ENCODE measurements around the gene DNAJC5.

DNA sequence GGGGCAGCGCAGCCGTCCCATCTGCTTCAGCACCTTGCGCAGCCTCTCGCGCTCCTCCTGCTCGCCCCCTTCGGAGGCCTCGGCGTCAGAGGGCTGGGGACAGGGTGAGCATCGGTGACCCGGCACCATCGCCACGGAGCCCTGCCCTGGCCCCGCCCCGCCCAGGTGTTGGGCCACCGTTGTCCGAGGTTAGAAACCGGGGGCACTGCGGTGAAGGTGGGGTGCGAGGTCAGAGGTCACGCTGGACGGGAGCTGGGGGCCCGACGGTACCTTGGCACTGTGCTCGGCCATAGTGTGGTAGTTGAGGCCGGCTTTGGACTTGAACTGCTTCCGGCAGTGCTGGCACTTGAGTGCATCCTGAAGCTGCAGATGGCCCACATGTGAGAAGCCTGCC, 68.4 kb downstream of the DNAJC5 start:
- no peak for TF ChIP-seq POLR2A (IDR thresholded peaks at IDR 0.05)
- TF ChIP-seq, protein P1, sequence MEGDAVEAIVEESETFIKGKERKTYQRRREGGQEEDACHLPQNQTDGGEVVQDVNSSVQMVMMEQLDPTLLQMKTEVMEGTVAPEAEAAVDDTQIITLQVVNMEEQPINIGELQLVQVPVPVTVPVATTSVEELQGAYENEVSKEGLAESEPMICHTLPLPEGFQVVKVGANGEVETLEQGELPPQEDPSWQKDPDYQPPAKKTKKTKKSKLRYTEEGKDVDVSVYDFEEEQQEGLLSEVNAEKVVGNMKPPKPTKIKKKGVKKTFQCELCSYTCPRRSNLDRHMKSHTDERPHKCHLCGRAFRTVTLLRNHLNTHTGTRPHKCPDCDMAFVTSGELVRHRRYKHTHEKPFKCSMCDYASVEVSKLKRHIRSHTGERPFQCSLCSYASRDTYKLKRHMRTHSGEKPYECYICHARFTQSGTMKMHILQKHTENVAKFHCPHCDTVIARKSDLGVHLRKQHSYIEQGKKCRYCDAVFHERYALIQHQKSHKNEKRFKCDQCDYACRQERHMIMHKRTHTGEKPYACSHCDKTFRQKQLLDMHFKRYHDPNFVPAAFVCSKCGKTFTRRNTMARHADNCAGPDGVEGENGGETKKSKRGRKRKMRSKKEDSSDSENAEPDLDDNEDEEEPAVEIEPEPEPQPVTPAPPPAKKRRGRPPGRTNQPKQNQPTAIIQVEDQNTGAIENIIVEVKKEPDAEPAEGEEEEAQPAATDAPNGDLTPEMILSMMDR (IDR thresholded peaks at IDR 0.05): no peak

Data from upper lobe of left lung (tissue), 4 donors.